Upper lobe of left lung (tissue), 6 donors: ENCODE data around the gene IGSF21. TPM values are rescaled to one million over a fixed set of nuclear protein-coding genes. Genes with fewer than 3 reads are reported as not detected.

Source experiments
- ATAC-seq, 2 donors: fragments of 200-7000 bp; cut with Tn5 transposase; one replicate each; pipeline ENCODE4 v1.9.1; 2022; ENCODE audit warnings: mild to moderate bottlenecking in 2 of 2, moderate library complexity in 2 of 2; ENCODE audit not compliant: low FRiP score in 2 of 2
- DNase-seq, 2 donors: peaks; one replicate each; pipeline ENCODE4 v3.0.0-alpha.2; 2019 to 2020
- H3K27ac ChIP-seq, 4 donors: fragments of 200-600 bp; sonication (generic); one replicate each; pipeline ENCODE4 v1.5.1; 2016 to 2019
- H3K27me3 ChIP-seq, 4 donors: fragments of 200-600 bp; sonication (generic); one replicate each; pipeline ENCODE4 v1.5.1; 2017 to 2019
- H3K36me3 ChIP-seq, 4 donors: fragments of 200-600 bp; sonication (generic); one replicate each; pipeline ENCODE4 v1.5.1; 2016 to 2019
- H3K4me1 ChIP-seq, 4 donors: fragments of 200-600 bp; sonication (generic); one replicate each; pipeline ENCODE4 v1.5.1; 2018 to 2019
- H3K4me3 ChIP-seq, 4 donors: fragments of 200-600 bp; sonication (generic); one replicate each; pipeline ENCODE4 v1.5.1; 2017 to 2019; ENCODE audit warnings: mild to moderate bottlenecking in 2 of 4, moderate library complexity in 1 of 4
- H3K9me3 ChIP-seq, 4 donors: fragments of 200-600 bp; sonication (generic); one replicate each; pipeline ENCODE4 v1.5.1; 2018 to 2019
- EP300 ChIP-seq, 4 donors: sonication (generic); formaldehyde crosslinking; IDR thresholded peaks; one replicate each; pipeline ENCODE4 v1.5.1; 2017; ENCODE audit warnings: antibody characterized with exemption in 4 of 4, control low read depth in 2 of 4
- POLR2A ChIP-seq, 4 donors: fragments of 450-650 bp; IDR thresholded peaks; one replicate each; pipeline ENCODE4 v1.5.1; 2016 to 2017; ENCODE audit warnings: antibody characterized with exemption in 4 of 4, mild to moderate bottlenecking in 2 of 4
- POLR2AphosphoS5 ChIP-seq, 2 donors: sonication (generic); formaldehyde crosslinking; IDR thresholded peaks; one replicate each; pipeline ENCODE4 v1.5.1; 2017; ENCODE audit warnings: antibody characterized with exemption in 2 of 2
- WGBS, 2 donors: methylation state at CpG; one replicate each; pipeline ENCODE4 v1.1.5; 2017 to 2018; 5-methylcytosine and 5-hydroxymethylcytosine counted together
- total RNA-seq, 6 donors: library from RNA; depleted of rRNA in 4 of 6; stranded (reverse); fragments of >200 nt in 4 of 6; gene quantifications; one replicate each; pipeline versions ENCODE4 v1.1.0 to v1.2.1, GENCODE V29; 2016 to 2021
- TF ChIP-seq, protein P1 (sequence below), 6 experiments: fragments of 450-650 bp in 4 of 6; fragments of 200-600 bp in 2 of 6; sonication (generic) in 2 of 6; IDR thresholded peaks; one replicate each; pipeline ENCODE4 v1.5.1; 2016 to 2019; ENCODE audit warnings: antibody characterized with exemption in 6 of 6
- donor health status: DM: no; HTN: no; CAD: no; lungs with moderate emphysema.
- donor health status: DM: no; HTN: yes; CAD: no; lungs with severe emphysema.

IGSF21 gene
- 1 to 10 TPM in 5 of 6 donors, not detected in 1; 1.1 to 2.9 (median 2.0) TPM for total RNA-seq

DNA sequence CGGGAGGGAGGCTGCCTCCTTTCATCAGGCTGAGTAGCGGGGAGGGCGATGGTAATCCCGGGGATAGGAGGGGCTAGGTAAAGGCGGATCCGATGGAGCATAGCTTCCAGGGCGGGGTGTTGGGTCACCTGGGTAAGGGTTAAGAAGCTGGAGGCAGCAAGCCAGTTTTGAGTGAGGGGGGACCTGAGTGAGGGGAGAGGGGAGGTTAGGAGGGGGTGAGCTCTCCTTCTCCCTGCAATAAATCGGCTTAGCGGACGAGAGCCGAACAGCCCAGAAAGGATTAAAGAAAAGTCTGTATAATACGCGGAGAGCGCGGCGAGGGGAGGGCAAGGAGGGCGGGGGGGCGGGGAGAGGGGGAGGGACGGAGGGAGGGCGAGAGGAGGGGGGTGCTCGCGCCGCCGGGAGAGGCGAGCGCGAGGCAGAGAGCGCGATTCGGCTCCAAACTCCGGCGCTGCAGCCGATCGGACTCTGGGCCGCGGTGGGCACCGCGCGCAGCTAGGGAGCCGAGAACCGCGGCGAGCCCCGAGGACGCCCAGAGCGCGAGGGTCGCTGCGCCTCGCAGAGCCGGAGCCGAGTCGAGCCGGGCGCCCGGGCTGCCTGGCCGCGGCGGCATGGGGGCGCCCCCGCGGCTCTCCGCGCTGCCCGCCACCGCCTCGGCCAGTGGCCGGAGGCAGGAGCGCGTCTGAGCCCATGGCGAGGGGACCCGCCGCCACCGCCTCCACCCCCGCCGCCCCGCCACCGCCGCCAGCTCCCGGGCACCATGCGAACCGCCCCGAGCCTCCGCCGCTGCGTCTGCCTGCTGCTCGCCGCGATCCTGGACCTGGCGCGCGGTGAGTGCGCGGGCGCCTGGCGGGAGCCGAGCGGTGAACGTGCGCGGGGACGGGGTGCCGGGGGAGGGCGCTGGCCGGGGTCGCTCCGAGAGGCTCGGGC lies at the start of gene IGSF21:
TSS of gene IGSF21 (plus strand) at position 430 of the 930 bp plus-strand sequence. CDS start at position 761, 331 bp downstream.
- WGBS, 2 donors: 1 to 2% methylated on average over 38 to 40 of the region's 108 CpGs
- Histone ChIP-seq H3K27ac (no peak within 1 kb of the TSS), H3K4me1 (peaks cover 0 to 33% (median 15%) of the 10 kb centered on the region in 4 donors), H3K4me3 (peak within 1 kb of the TSS in 2 of 4 donors; percentile 17 to 19), H3K36me3 (no peaks in the 10 kb centered on the region), H3K27me3 (peaks cover 0 to 45% (median 28%) of the 10 kb centered on the region in 4 donors), H3K9me3 (no peaks in the 10 kb centered on the region)
- ATAC-seq (no peak), DNase-seq (peak in 1 of 2 donors; percentile 79)
- TF ChIP-seq, protein P1, sequence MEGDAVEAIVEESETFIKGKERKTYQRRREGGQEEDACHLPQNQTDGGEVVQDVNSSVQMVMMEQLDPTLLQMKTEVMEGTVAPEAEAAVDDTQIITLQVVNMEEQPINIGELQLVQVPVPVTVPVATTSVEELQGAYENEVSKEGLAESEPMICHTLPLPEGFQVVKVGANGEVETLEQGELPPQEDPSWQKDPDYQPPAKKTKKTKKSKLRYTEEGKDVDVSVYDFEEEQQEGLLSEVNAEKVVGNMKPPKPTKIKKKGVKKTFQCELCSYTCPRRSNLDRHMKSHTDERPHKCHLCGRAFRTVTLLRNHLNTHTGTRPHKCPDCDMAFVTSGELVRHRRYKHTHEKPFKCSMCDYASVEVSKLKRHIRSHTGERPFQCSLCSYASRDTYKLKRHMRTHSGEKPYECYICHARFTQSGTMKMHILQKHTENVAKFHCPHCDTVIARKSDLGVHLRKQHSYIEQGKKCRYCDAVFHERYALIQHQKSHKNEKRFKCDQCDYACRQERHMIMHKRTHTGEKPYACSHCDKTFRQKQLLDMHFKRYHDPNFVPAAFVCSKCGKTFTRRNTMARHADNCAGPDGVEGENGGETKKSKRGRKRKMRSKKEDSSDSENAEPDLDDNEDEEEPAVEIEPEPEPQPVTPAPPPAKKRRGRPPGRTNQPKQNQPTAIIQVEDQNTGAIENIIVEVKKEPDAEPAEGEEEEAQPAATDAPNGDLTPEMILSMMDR (IDR thresholded peaks at IDR 0.05): no peak
- TF ChIP-seq EP300 (IDR thresholded peaks at IDR 0.05) (no peak), POLR2AphosphoS5 (IDR thresholded peaks at IDR 0.05) (no peak), POLR2A (IDR thresholded peaks at IDR 0.05) (no peak)

DNA sequence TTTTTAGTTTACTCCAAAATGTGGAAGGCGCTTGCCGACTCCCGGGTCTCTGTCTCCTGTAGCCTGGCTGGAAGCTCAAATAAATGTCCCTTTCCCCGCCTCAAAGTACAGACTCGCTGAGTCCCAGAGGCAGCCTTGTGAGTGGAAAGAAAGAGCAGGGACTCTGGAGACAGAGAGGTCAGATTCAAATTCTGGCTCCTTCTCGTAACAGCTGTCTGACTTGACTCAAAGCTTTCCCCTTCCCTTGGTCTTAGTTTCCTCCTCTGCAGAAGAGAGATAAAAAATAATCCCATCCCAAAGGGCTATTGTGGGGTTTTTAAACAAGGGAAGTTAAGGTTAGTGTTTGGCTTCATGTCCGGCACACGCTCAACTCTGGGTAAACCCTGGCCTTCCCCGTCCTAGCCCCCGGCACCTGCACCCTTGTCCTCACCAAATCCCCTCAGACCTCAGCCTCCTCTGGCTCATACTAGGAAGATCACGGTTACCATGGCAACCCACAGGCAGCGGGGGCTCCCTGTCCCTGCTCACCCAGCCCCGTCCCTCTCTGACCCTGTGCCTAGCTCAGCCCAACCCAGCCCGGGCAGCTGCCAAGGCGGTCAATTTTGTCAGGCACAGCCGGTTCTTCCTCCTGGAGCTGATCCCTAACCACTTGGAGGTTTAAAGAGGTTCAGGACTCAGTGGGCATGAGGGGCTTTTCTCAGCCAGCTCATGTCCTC lies 49.2 kb upstream of the IGSF21 start:
- peak in 1 of 2 donors; percentile 35 for DNase-seq
- peaks cover 0 to 3% (median 0%) of the 10 kb centered on the region in 4 donors for H3K9me3 ChIP-seq
- H3K27me3 ChIP-seq: no peaks in the 10 kb centered on the region
- H3K4me1 ChIP-seq: no peaks in the 10 kb centered on the region
- no peak for TF ChIP-seq EP300 (IDR thresholded peaks at IDR 0.05)
- TF ChIP-seq POLR2AphosphoS5 (IDR thresholded peaks at IDR 0.05): no peak
- TF ChIP-seq, protein P1 (IDR thresholded peaks at IDR 0.05): no peak
- TF ChIP-seq POLR2A (IDR thresholded peaks at IDR 0.05): no peak
- no peaks in the 10 kb centered on the region for H3K36me3 ChIP-seq
- WGBS, 2 donors: 64 to 67% methylated on average over 16 of the region's 16 CpGs
- ATAC-seq: no peak
- H3K4me3 ChIP-seq: no peak overlapping the region
- H3K27ac ChIP-seq: no peak overlapping the region

DNA sequence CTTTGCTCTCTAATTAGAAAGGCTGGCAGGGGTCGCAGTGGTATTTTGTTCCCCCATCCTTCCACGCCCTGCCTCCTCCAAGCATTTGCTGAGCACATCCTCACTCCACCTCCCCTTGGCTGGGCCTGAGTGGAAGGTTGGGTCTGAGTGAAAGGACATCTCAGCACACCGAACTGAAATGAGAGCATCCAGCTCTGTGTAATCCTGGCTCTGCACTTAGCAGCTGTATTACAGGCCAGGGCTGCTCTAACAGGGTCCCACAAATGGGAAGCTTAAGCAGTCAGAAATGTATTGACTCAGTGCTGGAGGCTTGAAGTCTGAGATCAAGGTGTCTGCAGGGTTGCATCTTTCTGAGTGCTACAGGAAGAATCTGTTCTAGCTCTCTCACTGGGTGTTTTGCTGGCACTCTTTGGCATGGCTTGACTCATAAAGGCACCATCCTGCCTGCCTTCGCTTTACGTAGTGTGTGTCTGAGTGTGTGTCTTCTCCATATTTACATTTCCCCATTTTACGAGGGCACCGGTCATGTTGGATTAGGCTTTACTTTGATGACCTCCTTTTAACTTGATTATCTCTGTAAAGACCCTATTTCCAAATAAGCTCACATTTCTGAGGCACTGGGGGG lies 48.5 kb upstream of the IGSF21 start:
- TF ChIP-seq, protein P1 (IDR thresholded peaks at IDR 0.05): no peak
- no peak for TF ChIP-seq POLR2AphosphoS5 (IDR thresholded peaks at IDR 0.05)
- TF ChIP-seq POLR2A (IDR thresholded peaks at IDR 0.05): no peak
- TF ChIP-seq EP300 (IDR thresholded peaks at IDR 0.05): no peak
- 70 to 71% methylated on average over 7 of the region's 7 CpGs for whole genome bisulfite sequencing, 2 donors
- no peak overlapping the region for H3K4me3 ChIP-seq
- H3K36me3 ChIP-seq: no peaks in the 10 kb centered on the region
- no peaks in the 10 kb centered on the region for H3K27me3 ChIP-seq
- ATAC-seq (no peak), DNase-seq (no peak)
- no peaks in the 10 kb centered on the region for H3K4me1 ChIP-seq
- H3K27ac ChIP-seq: no peak overlapping the region
- H3K9me3 ChIP-seq: peaks cover 0 to 3% (median 0%) of the 10 kb centered on the region in 4 donors

DNA sequence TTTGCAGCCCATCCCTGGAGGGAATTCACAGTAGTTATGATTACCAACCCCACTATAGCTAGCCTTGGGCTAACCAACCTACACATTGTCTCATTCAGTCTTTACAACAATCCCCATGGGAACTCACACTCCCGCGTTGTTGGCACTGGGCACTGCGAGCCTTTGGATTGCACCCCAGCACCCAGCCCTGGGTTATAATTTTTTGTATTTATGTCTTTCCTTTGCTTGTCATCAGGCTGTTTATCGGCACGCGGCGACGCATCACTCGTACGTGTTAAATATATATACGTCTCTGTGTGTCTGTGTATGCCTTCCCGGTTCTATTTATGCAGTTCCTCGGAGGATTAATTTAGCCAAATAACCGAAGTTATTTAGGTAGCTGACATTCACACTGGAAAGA lies 47.2 kb upstream of the IGSF21 start:
- WGBS, 2 donors: 93 to 94% methylated on average over 14 of the region's 14 CpGs

More for the DNA sequence above, 47.2 kb upstream of the IGSF21 start:
- no peak for DNase-seq
- no peaks in the 10 kb centered on the region for H3K27me3 ChIP-seq
- no peak overlapping the region for H3K4me3 ChIP-seq
- no peaks in the 10 kb centered on the region for H3K4me1 ChIP-seq
- no peaks in the 10 kb centered on the region for H3K36me3 ChIP-seq
- TF ChIP-seq POLR2A (IDR thresholded peaks at IDR 0.05) (no peak), EP300 (IDR thresholded peaks at IDR 0.05) (no peak), POLR2AphosphoS5 (IDR thresholded peaks at IDR 0.05) (no peak)
- TF ChIP-seq, protein P1 (IDR thresholded peaks at IDR 0.05): no peak
- peaks cover 0 to 3% (median 0%) of the 10 kb centered on the region in 4 donors for H3K9me3 ChIP-seq
- ATAC-seq: no peak
- H3K27ac ChIP-seq: no peak overlapping the region
